ENCODE data around the gene CBX2. TPM values are rescaled to one million over a fixed set of nuclear protein-coding genes. Genes with fewer than 3 reads are reported as not detected.

Gene CBX2
- polyA plus RNA-seq, 2 donors, result 2.1 to 3.3 TPM

GRCh38 chr17:79832218-79833109 lies 54.5 kb downstream of the CBX2 start:
- H3K9me3 ChIP-seq (ENCODE audit: control insufficient read depth in 2 of 2, insufficient read depth in 1 of 2, low read depth in 1 of 2, low read length in 1 of 2), result no peaks in the 10 kb centered on the region
- peaks cover 10 to 35% of the 10 kb centered on the region in 2 donors for H3K4me1 ChIP-seq (ENCODE audit: control insufficient read depth in 2 of 2, insufficient read depth in 2 of 2, low read length in 1 of 2)
- H3K27me3 ChIP-seq (ENCODE audit: control insufficient read depth in 1 of 2, insufficient read depth in 2 of 2, low read length in 2 of 2), result no peaks in the 10 kb centered on the region
- 20 to 26% methylated on average over 66 to 72 of the region's 72 CpGs for WGBS, 2 donors
- peak overlapping the region; percentile 32 to 37 for H3K4me3 ChIP-seq (ENCODE audit: low read depth in 1 of 2, low read length in 2 of 2)
- H3K27ac ChIP-seq (ENCODE audit: low read depth in 2 of 2, low read length in 1 of 2), result peak overlapping the region; percentile 45 to 48
- peaks cover 5 to 25% of the 10 kb centered on the region in 2 donors for H3K36me3 ChIP-seq (ENCODE audit: control insufficient read depth in 2 of 2, insufficient read depth in 2 of 2, low read length in 1 of 2)

- H3K4me3 ChIP-seq (ENCODE audit: low read depth in 1 of 2, low read length in 2 of 2), result peak overlapping the region in 1 of 2 donors; percentile 37
- no peaks in the 10 kb centered on the region for H3K27me3 ChIP-seq (ENCODE audit: control insufficient read depth in 1 of 2, insufficient read depth in 2 of 2, low read length in 2 of 2)
- 72 to 80% methylated on average over 7 of the region's 7 CpGs for WGBS, 2 donors
- peaks cover 5 to 25% of the 10 kb centered on the region in 2 donors for H3K36me3 ChIP-seq (ENCODE audit: control insufficient read depth in 2 of 2, insufficient read depth in 2 of 2, low read length in 1 of 2)
- H3K27ac ChIP-seq (ENCODE audit: low read depth in 2 of 2, low read length in 1 of 2), result peak overlapping the region in 1 of 2 donors; percentile 6
- no peaks in the 10 kb centered on the region for H3K9me3 ChIP-seq (ENCODE audit: control insufficient read depth in 2 of 2, insufficient read depth in 1 of 2, low read depth in 1 of 2, low read length in 1 of 2)
- peaks cover 11 to 39% of the 10 kb centered on the region in 2 donors for H3K4me1 ChIP-seq (ENCODE audit: control insufficient read depth in 2 of 2, insufficient read depth in 2 of 2, low read length in 1 of 2)
These were observed 55.1 kb downstream of the CBX2 start for GRCh38 chr17:79833110-79833450.

GRCh38 chr17:79833744-79834564 lies 56.0 kb downstream of the CBX2 start:
- 88 to 91% methylated on average over 75 to 83 of the region's 83 CpGs for WGBS, 2 donors

GRCh38 chr17:79834565-79835469 lies 56.9 kb downstream of the CBX2 start:
- no peak overlapping the region for H3K27ac ChIP-seq (ENCODE audit: low read depth in 2 of 2, low read length in 1 of 2)
- WGBS, 2 donors, result 90% methylated on average over 57 to 61 of the region's 61 CpGs
- H3K9me3 ChIP-seq (ENCODE audit: control insufficient read depth in 2 of 2, insufficient read depth in 1 of 2, low read depth in 1 of 2, low read length in 1 of 2), result no peaks in the 10 kb centered on the region
- no peak overlapping the region for H3K4me3 ChIP-seq (ENCODE audit: low read depth in 1 of 2, low read length in 2 of 2)
- H3K4me1 ChIP-seq (ENCODE audit: control insufficient read depth in 2 of 2, insufficient read depth in 2 of 2, low read length in 1 of 2), result peaks cover 11 to 39% of the 10 kb centered on the region in 2 donors
- peaks cover 5 to 25% of the 10 kb centered on the region in 2 donors for H3K36me3 ChIP-seq (ENCODE audit: control insufficient read depth in 2 of 2, insufficient read depth in 2 of 2, low read length in 1 of 2)
- H3K27me3 ChIP-seq (ENCODE audit: control insufficient read depth in 1 of 2, insufficient read depth in 2 of 2, low read length in 2 of 2), result no peaks in the 10 kb centered on the region

More at GRCh38 chr17:79833744-79834564, 56.0 kb downstream of the CBX2 start:
- Histone ChIP-seq H3K9me3 (ENCODE audit: control insufficient read depth in 2 of 2, insufficient read depth in 1 of 2, low read depth in 1 of 2, low read length in 1 of 2) (no peaks in the 10 kb centered on the region), H3K4me3 (ENCODE audit: low read depth in 1 of 2, low read length in 2 of 2) (no peak overlapping the region), H3K27me3 (ENCODE audit: control insufficient read depth in 1 of 2, insufficient read depth in 2 of 2, low read length in 2 of 2) (no peaks in the 10 kb centered on the region), H3K36me3 (ENCODE audit: control insufficient read depth in 2 of 2, insufficient read depth in 2 of 2, low read length in 1 of 2) (peaks cover 5 to 25% of the 10 kb centered on the region in 2 donors), H3K4me1 (ENCODE audit: control insufficient read depth in 2 of 2, insufficient read depth in 2 of 2, low read length in 1 of 2) (peaks cover 11 to 39% of the 10 kb centered on the region in 2 donors), H3K27ac (ENCODE audit: low read depth in 2 of 2, low read length in 1 of 2) (no peak overlapping the region)

- peaks cover 0 to 5% of the 10 kb centered on the region in 2 donors for H3K9me3 ChIP-seq (ENCODE audit: control insufficient read depth in 2 of 2, insufficient read depth in 1 of 2, low read depth in 1 of 2, low read length in 1 of 2)
- 77 to 82% methylated on average over 13 of the region's 13 CpGs for WGBS, 2 donors
- H3K36me3 ChIP-seq (ENCODE audit: control insufficient read depth in 2 of 2, insufficient read depth in 2 of 2, low read length in 1 of 2), result peaks cover 5 to 25% of the 10 kb centered on the region in 2 donors
- H3K27ac ChIP-seq (ENCODE audit: low read depth in 2 of 2, low read length in 1 of 2), result peak overlapping the region in 1 of 2 donors; percentile 97
- H3K4me3 ChIP-seq (ENCODE audit: low read depth in 1 of 2, low read length in 2 of 2), result no peak overlapping the region
- peaks cover 11 to 43% of the 10 kb centered on the region in 2 donors for H3K4me1 ChIP-seq (ENCODE audit: control insufficient read depth in 2 of 2, insufficient read depth in 2 of 2, low read length in 1 of 2)
- H3K27me3 ChIP-seq (ENCODE audit: control insufficient read depth in 1 of 2, insufficient read depth in 2 of 2, low read length in 2 of 2), result no peaks in the 10 kb centered on the region
These were observed 57.5 kb downstream of the CBX2 start for GRCh38 chr17:79835470-79835899.

- H3K36me3 ChIP-seq (ENCODE audit: control insufficient read depth in 2 of 2, insufficient read depth in 2 of 2, low read length in 1 of 2), result peaks cover 5 to 25% of the 10 kb centered on the region in 2 donors
- H3K27ac ChIP-seq (ENCODE audit: low read depth in 2 of 2, low read length in 1 of 2), result peak overlapping the region; percentile 97 to 99
- 54 to 57% methylated on average over 24 of the region's 24 CpGs for WGBS, 2 donors
- peaks cover 11 to 42% of the 10 kb centered on the region in 2 donors for H3K4me1 ChIP-seq (ENCODE audit: control insufficient read depth in 2 of 2, insufficient read depth in 2 of 2, low read length in 1 of 2)
- peaks cover 0 to 5% of the 10 kb centered on the region in 2 donors for H3K9me3 ChIP-seq (ENCODE audit: control insufficient read depth in 2 of 2, insufficient read depth in 1 of 2, low read depth in 1 of 2, low read length in 1 of 2)
- H3K27me3 ChIP-seq (ENCODE audit: control insufficient read depth in 1 of 2, insufficient read depth in 2 of 2, low read length in 2 of 2), result peaks cover 0 to 2% of the 10 kb centered on the region in 2 donors
- H3K4me3 ChIP-seq (ENCODE audit: low read depth in 1 of 2, low read length in 2 of 2), result peak overlapping the region; percentile 66 to 80
These were observed 58.1 kb downstream of the CBX2 start for GRCh38 chr17:79835953-79836509.

GRCh38 chr17:79836510-79836971 lies 58.6 kb downstream of the CBX2 start:
- Histone ChIP-seq H3K4me3 (ENCODE audit: low read depth in 1 of 2, low read length in 2 of 2) (peak overlapping the region; percentile 66 to 80), H3K36me3 (ENCODE audit: control insufficient read depth in 2 of 2, insufficient read depth in 2 of 2, low read length in 1 of 2) (peaks cover 5 to 25% of the 10 kb centered on the region in 2 donors), H3K27ac (ENCODE audit: low read depth in 2 of 2, low read length in 1 of 2) (peak overlapping the region; percentile 97 to 99), H3K4me1 (ENCODE audit: control insufficient read depth in 2 of 2, insufficient read depth in 2 of 2, low read length in 1 of 2) (peaks cover 11 to 37% of the 10 kb centered on the region in 2 donors), H3K27me3 (ENCODE audit: control insufficient read depth in 1 of 2, insufficient read depth in 2 of 2, low read length in 2 of 2) (peaks cover 0 to 7% of the 10 kb centered on the region in 2 donors), H3K9me3 (ENCODE audit: control insufficient read depth in 2 of 2, insufficient read depth in 1 of 2, low read depth in 1 of 2, low read length in 1 of 2) (peaks cover 0 to 5% of the 10 kb centered on the region in 2 donors)
- 31 to 39% methylated on average over 18 of the region's 18 CpGs for WGBS, 2 donors

GRCh38 chr17:79836972-79837887 lies 59.3 kb downstream of the CBX2 start:
- Histone ChIP-seq H3K4me3 (ENCODE audit: low read depth in 1 of 2, low read length in 2 of 2) (peak overlapping the region; percentile 66 to 80), H3K4me1 (ENCODE audit: control insufficient read depth in 2 of 2, insufficient read depth in 2 of 2, low read length in 1 of 2) (peaks cover 11 to 31% of the 10 kb centered on the region in 2 donors), H3K9me3 (ENCODE audit: control insufficient read depth in 2 of 2, insufficient read depth in 1 of 2, low read depth in 1 of 2, low read length in 1 of 2) (peaks cover 0 to 5% of the 10 kb centered on the region in 2 donors), H3K36me3 (ENCODE audit: control insufficient read depth in 2 of 2, insufficient read depth in 2 of 2, low read length in 1 of 2) (peaks cover 5 to 25% of the 10 kb centered on the region in 2 donors), H3K27me3 (ENCODE audit: control insufficient read depth in 1 of 2, insufficient read depth in 2 of 2, low read length in 2 of 2) (peaks cover 0 to 14% of the 10 kb centered on the region in 2 donors), H3K27ac (ENCODE audit: low read depth in 2 of 2, low read length in 1 of 2) (peak overlapping the region; percentile 97 to 99)
- whole genome bisulfite sequencing, 2 donors, result 13 to 15% methylated on average over 41 of the region's 41 CpGs
